ENCODE measurements around the gene ACOXL.

ACOXL gene

GRCh38 chr2:110977403-110977802 is 245.0 kb downstream of the ACOXL start:
- no peak for DNase-seq (ENCODE audit: low read depth)

- no peak for DNase-seq (ENCODE audit: low read depth)
These were observed 245.8 kb downstream of the ACOXL start for GRCh38 chr2:110978148-110978547.

- no peak for DNase-seq (ENCODE audit: low read depth)
These were observed 246.5 kb downstream of the ACOXL start for GRCh38 chr2:110978756-110979470.

GRCh38 chr2:110979471-110980338 is 247.3 kb downstream of the ACOXL start:
- DNase-seq (ENCODE audit: low read depth), result no peak

GRCh38 chr2:110980339-110981062 is 248.1 kb downstream of the ACOXL start:
- DNase-seq (ENCODE audit: low read depth), result no peak

- DNase-seq (ENCODE audit: low read depth), result no peak
These were observed 250.8 kb downstream of the ACOXL start for GRCh38 chr2:110983133-110983532.

GRCh38 chr2:110984694-110985490 is 252.5 kb downstream of the ACOXL start:
- DNase-seq (ENCODE audit: low read depth), result no peak

- no peak for DNase-seq (ENCODE audit: low read depth)
These were observed 258.1 kb downstream of the ACOXL start for GRCh38 chr2:110990440-110990839.

GRCh38 chr2:110991911-110992310 is 259.5 kb downstream of the ACOXL start:
- no peak for DNase-seq (ENCODE audit: low read depth)

GRCh38 chr2:110992886-110993285 is 260.5 kb downstream of the ACOXL start:
- no peak for DNase-seq (ENCODE audit: low read depth)

- no peak for DNase-seq (ENCODE audit: low read depth)
These were observed 261.3 kb downstream of the ACOXL start for GRCh38 chr2:110993557-110994231.

GRCh38 chr2:110994250-110994961 is 262.0 kb downstream of the ACOXL start:
- no peak for DNase-seq (ENCODE audit: low read depth)

- no peak for DNase-seq (ENCODE audit: low read depth)
These were observed 263.5 kb downstream of the ACOXL start for GRCh38 chr2:110995911-110996310.

- DNase-seq (ENCODE audit: low read depth), result no peak
These were observed 265.1 kb downstream of the ACOXL start for GRCh38 chr2:110997331-110998045.

GRCh38 chr2:110998311-110998710 is 265.9 kb downstream of the ACOXL start:
- DNase-seq (ENCODE audit: low read depth), result no peak

- no peak for DNase-seq (ENCODE audit: low read depth)
These were observed 267.3 kb downstream of the ACOXL start for GRCh38 chr2:110999626-111000025.

GRCh38 chr2:111005307-111005706 is 272.9 kb downstream of the ACOXL start:
- DNase-seq (ENCODE audit: low read depth), result no peak

GRCh38 chr2:111005821-111006220 is 273.4 kb downstream of the ACOXL start:
- DNase-seq (ENCODE audit: low read depth), result no peak

- DNase-seq (ENCODE audit: low read depth), result no peak
These were observed 275.6 kb downstream of the ACOXL start for GRCh38 chr2:111007757-111008688.

Data from activated T-helper 1 cell treated with Interleukin-2 at 50 U/mL for 16 hours (primary cell).